ENCODE results near the gene CHCHD3.

The CHCHD3 gene

GRCh38 chr7:133117452-133117851 is 35.6 kb upstream of the CHCHD3 start:
- TF ChIP-seq CTCF (IDR thresholded peaks at IDR 0.05; ENCODE audit: low read depth, low read length): no peak
- DNase-seq (ENCODE audit: extremely low read depth, low read depth): no peak

DNA sequence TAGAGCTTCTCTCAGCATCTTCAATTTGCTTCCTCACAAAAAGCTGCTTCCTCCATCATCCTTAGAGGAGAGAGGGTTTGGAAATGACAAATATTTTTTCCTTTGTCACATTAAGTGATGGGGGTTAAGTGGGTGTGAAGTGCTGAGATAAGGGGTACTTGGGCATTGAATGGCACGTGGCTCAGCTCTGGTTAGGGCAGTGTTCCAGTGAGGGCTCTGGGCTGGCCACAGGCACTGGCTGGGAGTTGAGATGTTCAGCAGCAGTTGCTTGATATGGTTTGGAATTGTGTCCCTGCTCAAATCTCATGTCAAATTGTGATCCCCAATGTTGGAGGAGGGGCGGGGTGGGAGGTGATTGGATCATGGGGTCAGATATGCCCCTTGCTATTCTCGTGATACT is 33.7 kb upstream of the CHCHD3 start:
- no peak for TF ChIP-seq CTCF (IDR thresholded peaks at IDR 0.05; ENCODE audit: low read depth, low read length)
- no peak for DNase-seq (ENCODE audit: extremely low read depth, low read depth)

GRCh38 chr7:133114519-133114918 is 32.6 kb upstream of the CHCHD3 start:
- no peak for DNase-seq (ENCODE audit: extremely low read depth, low read depth)
- TF ChIP-seq CTCF (IDR thresholded peaks at IDR 0.05; ENCODE audit: low read depth, low read length): no peak

- no peak for TF ChIP-seq CTCF (IDR thresholded peaks at IDR 0.05; ENCODE audit: low read depth, low read length)
- no peak for DNase-seq (ENCODE audit: extremely low read depth, low read depth)
These were observed 31.1 kb upstream of the CHCHD3 start for GRCh38 chr7:133112976-133113375.

DNA sequence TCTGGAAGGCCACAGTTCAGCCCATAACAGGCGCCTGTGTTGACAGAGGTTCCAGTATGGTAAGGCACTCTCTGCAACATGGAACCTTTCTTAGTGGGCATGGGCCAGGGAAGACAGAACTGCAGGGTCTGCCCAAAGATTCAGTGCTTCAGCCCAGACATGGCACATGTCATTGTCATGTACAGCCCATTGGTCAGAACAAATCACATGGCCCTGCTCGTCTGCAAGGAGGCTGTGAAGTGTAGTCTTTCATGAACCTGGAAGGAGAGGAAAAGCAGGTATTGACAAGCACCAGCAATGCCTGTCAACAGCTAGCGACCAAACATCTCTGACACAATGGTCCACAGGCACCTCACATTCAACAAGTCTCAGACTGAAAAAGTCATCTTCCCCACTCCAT is 30.4 kb upstream of the CHCHD3 start:
- no peak for TF ChIP-seq CTCF (IDR thresholded peaks at IDR 0.05; ENCODE audit: low read depth, low read length)
- no peak for DNase-seq (ENCODE audit: extremely low read depth, low read depth)

DNA sequence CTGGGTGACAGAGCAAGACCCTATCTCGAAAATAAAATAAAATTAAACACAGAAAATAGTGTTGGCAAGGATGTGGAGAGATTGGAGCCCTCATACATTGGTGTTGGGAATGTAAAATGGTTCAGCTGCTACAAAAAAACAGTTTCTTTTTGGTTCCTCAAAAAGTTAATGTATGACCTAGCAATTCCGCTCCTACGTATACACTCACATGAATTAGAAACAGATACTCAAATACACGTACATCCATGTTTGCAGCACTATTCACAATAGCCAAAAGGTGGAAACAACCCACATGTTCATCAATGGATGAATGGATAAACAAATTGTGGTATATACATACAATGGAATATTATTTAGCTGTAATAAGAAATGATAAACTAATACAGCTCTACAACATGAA is 28.4 kb upstream of the CHCHD3 start:
- no peak for DNase-seq (ENCODE audit: extremely low read depth, low read depth)
- no peak for TF ChIP-seq CTCF (IDR thresholded peaks at IDR 0.05; ENCODE audit: low read depth, low read length)

DNA sequence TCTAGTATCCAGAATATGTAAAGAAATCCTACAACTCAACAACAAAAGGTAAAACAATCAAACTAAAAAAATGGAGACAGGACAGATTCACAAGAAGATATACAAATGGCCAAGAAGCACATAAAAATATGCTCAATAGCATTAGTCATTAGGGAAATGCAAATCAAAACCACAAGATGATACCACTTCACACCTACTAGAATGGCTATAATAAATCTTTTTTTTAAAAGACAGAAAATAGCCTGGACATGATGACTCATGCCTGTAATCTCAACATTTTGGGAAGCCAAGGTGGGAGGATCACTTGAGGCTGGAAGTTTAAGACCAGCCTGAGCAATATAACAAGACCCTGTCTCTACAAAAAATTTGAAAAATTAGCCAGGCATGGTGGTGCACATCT is 27.9 kb upstream of the CHCHD3 start:
- no peak for TF ChIP-seq CTCF (IDR thresholded peaks at IDR 0.05; ENCODE audit: low read depth, low read length)
- DNase-seq (ENCODE audit: extremely low read depth, low read depth): no peak

Measured in AG09319 (cell line).